MCF 10A (cell line): Measurements from ENCODE around the gene ANO1. TPM values are rescaled to one million over a fixed set of nuclear protein-coding genes. Genes with fewer than 3 reads are reported as not detected.
A peak's percentile ranks its signal among the peaks of the same experiment; 100 is the strongest.

ENCODE experiments used
- BruUV-seq: library from RNA; stranded (reverse); fragments of 400-500 nt; replicated peaks from 2 replicates; lab custom pipeline; 2021; lab: Mats Ljungman, UMichigan
- CTCF ChIA-PET: fragments of 300-600 bp; sonication (Branson Sonifier 250); formaldehyde crosslinking; extraction: SDS; loops from one replicate; lab custom pipeline; 2021; ENCODE audit warnings: antibody characterized with exemption, inconsistent platforms; lab: Yijun Ruan, JAX
- POLR2A ChIA-PET: fragments of 300-600, 350-650 bp; sonication (Branson Sonifier 250); formaldehyde crosslinking; extraction: SDS; loops from one replicate; lab custom pipeline; 2020; ENCODE audit warnings: antibody characterized with exemption, inconsistent platforms; lab: Yijun Ruan, JAX
- DNase-seq: peaks from one replicate; pipeline ENCODE4 v3.0.0-alpha.2; 2018; ENCODE audit not compliant: unreplicated experiment
- H3K27ac Mint-ChIP-seq: one replicate; pipeline ENCODE4 v1.8.0; 2022; ENCODE audit warnings: mild to moderate bottlenecking, low read depth, mixed read lengths; ENCODE audit not compliant: unreplicated experiment
- H3K27me3 Mint-ChIP-seq: one replicate; pipeline ENCODE4 v1.8.0; 2022; ENCODE audit warnings: mixed read lengths; ENCODE audit not compliant: insufficient read depth, unreplicated experiment
- H3K36me3 Mint-ChIP-seq: one replicate; pipeline ENCODE4 v1.8.0; 2022; ENCODE audit warnings: mild to moderate bottlenecking, moderate library complexity, mixed read lengths; ENCODE audit not compliant: insufficient read depth, unreplicated experiment
- H3K4me1 Mint-ChIP-seq: one replicate; pipeline ENCODE4 v1.8.0; 2022; ENCODE audit warnings: mixed read lengths; ENCODE audit not compliant: insufficient read depth, unreplicated experiment
- H3K4me3 Mint-ChIP-seq: one replicate; pipeline ENCODE4 v1.8.0; 2022; ENCODE audit warnings: mild to moderate bottlenecking, moderate library complexity, mixed read lengths; ENCODE audit not compliant: unreplicated experiment
- H3K9me3 Mint-ChIP-seq: one replicate; pipeline ENCODE4 v1.8.0; 2022; ENCODE audit warnings: mixed read lengths; ENCODE audit not compliant: unreplicated experiment
- CTCF ChIP-seq: fragments of 200-600 bp; IDR thresholded peaks from one replicate; pipeline ENCODE4 v1.8.0; 2022; ENCODE audit warnings: antibody characterized with exemption, mild to moderate bottlenecking; ENCODE audit not compliant: unreplicated experiment
- intact Hi-C: fragments of 100-400 bp; cut with micrococcal nuclease; formaldehyde crosslinking; loops from 2 replicates; pipeline ENCODE4 v1.14.1; 2022
- total RNA-seq: library from RNA; stranded (reverse); gene quantifications from 2 replicates; pipeline ENCODE4 v1.2.3, GENCODE V29; 2022

ANO1 gene
- total RNA-seq, 1 experiment from 2014 or later = not detected

DNA sequence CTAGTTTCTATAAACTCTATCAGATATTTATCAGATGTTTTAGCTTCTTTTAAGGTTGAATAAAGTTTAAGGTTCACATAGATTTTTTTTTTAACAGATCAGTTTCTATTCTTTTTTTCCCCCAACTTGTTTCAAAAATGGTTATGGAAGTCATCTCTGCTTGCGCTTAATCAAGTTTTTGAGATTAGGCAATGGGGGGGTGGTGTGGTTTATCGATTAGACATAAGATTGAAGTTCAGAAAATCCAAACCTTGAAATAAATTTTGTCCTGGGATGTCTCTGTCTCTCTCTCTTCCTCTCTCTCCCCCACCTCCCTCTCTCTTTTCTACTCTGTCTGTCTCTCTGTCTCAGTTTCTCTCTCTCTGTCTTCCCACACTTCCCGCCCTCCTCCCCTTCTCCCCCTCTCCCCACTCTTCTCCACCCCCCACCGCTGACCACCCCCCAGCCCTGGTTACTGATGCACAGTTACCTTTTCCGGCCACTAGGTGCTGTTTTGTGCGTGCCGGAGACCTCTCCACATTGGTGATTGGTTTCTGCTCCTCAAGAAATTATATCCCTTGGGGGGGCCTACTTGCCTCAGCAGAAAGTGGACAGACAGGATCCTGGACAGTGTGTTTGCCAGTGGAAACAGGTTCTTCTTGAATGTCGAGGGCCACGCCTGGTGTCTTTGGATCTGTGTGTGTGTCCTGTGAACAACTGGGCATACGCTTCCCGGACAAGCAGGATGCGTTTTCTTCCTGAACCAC, 29.7 kb upstream of the ANO1 start:
- H3K4me1 Mint-ChIP-seq = no peaks in the 10 kb centered on the region
- DNase-seq = peak; percentile 8
- intact Hi-C loops = no loop called here
- peaks cover 23% of the 10 kb centered on the region for H3K9me3 Mint-ChIP-seq
- no peaks in the 10 kb centered on the region for H3K36me3 Mint-ChIP-seq
- H3K4me3 Mint-ChIP-seq = no peak overlapping the region
- H3K27ac Mint-ChIP-seq = no peak overlapping the region
- CTCF ChIA-PET = interaction anchor here (0.7 kb wide), 1 partner anchor 453 kb away, joined by 5 read pairs; no protein-coding TSS in a partner anchor
- peak; percentile 7 for TF ChIP-seq CTCF
- no TSS peak for BruUV-seq
- POLR2A ChIA-PET = no interaction called here
- H3K27me3 Mint-ChIP-seq = peaks cover 49% of the 10 kb centered on the region

DNA sequence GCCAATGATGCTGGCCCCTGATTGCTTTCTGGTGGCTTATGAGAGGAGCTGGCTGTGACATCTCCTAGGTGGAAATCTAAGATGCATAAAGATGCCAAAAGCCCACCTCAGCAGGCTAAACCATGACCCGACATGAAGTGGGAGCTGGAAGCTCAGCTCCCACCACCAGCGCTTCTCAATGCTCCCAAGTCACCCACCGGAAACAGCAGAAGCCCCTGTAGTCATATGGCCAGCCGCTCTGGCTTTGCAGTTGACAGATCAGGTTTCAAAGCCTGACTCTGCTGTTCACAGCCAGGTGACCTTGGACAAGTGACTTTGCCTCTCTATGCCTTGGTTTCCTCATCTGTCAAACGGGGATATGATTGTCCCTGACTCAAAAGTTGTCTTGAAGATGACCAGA, 29.1 kb upstream of the ANO1 start:
- TF ChIP-seq CTCF = no peak
- intact Hi-C loops = no loop called here
- no peak for DNase-seq
- peaks cover 17% of the 10 kb centered on the region for H3K9me3 Mint-ChIP-seq
- no peak overlapping the region for H3K27ac Mint-ChIP-seq
- H3K4me1 Mint-ChIP-seq = no peaks in the 10 kb centered on the region
- no peak overlapping the region for H3K4me3 Mint-ChIP-seq
- no peaks in the 10 kb centered on the region for H3K36me3 Mint-ChIP-seq
- CTCF ChIA-PET = no interaction called here
- no TSS peak for BruUV-seq
- peaks cover 49% of the 10 kb centered on the region for H3K27me3 Mint-ChIP-seq
- POLR2A ChIA-PET = no interaction called here

DNA sequence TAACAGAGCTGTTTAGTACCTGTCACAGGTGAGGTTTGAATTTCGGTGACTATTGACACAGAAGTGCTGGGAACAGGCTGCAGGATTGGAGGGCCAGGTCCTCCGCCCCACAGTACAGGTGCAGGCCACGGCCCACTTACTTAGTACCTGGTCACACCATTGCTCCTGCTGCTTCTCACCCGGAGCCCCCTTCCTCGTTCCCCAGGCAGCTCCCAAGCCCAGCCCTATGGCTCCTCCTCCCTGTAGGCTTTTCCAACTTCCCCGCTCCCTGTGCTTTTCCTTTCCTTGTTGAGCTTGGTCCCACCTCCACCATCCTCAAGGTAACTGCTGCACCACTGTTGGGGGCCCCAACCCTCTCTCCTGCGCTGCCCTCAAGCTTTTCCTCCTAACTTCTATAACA, 27.9 kb upstream of the ANO1 start:
- Mint-ChIP-seq H3K27me3 (peaks cover 45% of the 10 kb centered on the region), H3K4me3 (no peak overlapping the region), H3K9me3 (peaks cover 7% of the 10 kb centered on the region), H3K4me1 (no peaks in the 10 kb centered on the region), H3K36me3 (no peaks in the 10 kb centered on the region), H3K27ac (no peak overlapping the region)
- intact Hi-C loops = no loop called here
- ChIA-PET CTCF (interaction anchor here (0.6 kb wide), 1 partner anchor 1243 kb away, joined by 3 read pairs; no protein-coding TSS in a partner anchor), POLR2A (no interaction called here)
- TF ChIP-seq CTCF = no peak
- BruUV-seq = no TSS peak
- no peak for DNase-seq

DNA sequence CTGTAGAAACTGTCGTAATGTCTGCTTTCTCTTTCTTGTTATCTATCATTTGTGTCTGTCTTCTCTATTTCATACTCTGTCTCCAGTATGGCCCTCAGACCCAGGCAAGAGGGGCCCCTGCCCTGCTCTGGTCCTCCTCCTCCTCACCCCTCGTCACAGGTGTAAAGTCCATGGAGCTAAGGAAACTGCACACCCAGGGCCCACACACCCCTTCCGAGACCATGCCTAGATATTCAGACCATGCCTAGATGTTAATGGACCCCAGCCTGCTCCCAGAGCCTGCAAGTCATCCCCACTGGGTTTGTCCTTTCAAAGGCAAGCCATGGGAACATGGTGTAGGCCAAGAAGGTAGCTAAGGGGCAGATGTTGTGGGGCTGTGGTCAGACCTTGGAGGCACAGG, 24.1 kb upstream of the ANO1 start:
- no peaks in the 10 kb centered on the region for H3K36me3 Mint-ChIP-seq
- H3K4me1 Mint-ChIP-seq = no peaks in the 10 kb centered on the region
- no peak overlapping the region for H3K4me3 Mint-ChIP-seq
- POLR2A ChIA-PET = no interaction called here
- no peak for DNase-seq
- no TSS peak for BruUV-seq
- peaks cover 28% of the 10 kb centered on the region for H3K27me3 Mint-ChIP-seq
- no peak overlapping the region for H3K27ac Mint-ChIP-seq
- intact Hi-C loops = no loop called here
- TF ChIP-seq CTCF = no peak
- peaks cover 13% of the 10 kb centered on the region for H3K9me3 Mint-ChIP-seq
- CTCF ChIA-PET = no interaction called here
